ENCODE measurements around the gene MPDU1.
A peak's percentile ranks its signal among the peaks of the same experiment; 100 is the strongest.
"Not testable (repeated sequence)": the region's sequence is repeated elsewhere in the genome, so short reads cannot be mapped to it uniquely, and the experiment has no call there.

MPDU1 gene

DNA sequence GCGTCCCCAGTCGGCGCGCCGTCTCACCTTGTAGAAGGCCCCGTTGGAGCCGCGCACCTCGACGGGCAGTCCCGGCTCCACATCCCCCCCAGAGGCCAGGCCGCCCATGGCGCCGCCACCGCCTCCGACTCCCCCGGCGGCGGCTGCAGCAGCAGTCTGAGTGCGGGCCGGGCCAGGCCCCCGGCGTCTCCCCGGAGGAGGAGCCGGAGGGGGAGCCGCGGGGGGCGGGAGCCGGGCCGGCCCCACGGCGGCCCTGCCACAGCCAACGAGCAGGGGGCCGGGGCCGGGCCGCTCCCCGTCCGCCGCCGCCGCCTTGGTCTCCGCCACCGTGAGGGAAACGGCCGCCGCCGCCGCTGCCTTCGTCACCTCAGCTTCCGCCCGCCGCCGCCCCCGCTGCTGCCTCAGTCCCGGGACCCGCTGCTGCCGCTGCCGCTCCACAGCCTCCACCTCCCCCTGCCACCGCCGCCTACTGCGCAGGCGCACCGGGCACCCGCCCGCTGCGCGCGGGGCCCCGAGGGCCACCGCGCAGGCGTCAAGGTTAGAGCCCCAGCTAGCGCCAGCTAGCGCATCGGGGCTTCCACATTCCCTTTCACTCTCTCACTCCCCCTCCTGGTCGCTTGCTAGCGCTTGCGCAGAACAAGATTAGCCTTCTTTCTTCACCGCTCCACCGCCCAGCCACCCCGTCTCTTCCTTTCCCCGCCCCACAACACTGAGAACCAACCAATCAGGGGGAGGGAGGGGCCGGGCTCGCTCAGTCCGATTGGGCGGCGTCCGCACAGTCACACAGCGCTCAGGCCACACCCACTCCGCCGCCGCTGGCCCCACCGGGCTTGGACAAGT lies 31.0 kb downstream of the MPDU1 start, which contains the start of gene FXR2:
FXR2 (minus strand) TSS at position 473 of the 840 bp plus-strand sequence; CDS start at position 108, 365 bp downstream.
- DNase-seq: peak; percentile 94 to 100 (median 99)

DNA sequence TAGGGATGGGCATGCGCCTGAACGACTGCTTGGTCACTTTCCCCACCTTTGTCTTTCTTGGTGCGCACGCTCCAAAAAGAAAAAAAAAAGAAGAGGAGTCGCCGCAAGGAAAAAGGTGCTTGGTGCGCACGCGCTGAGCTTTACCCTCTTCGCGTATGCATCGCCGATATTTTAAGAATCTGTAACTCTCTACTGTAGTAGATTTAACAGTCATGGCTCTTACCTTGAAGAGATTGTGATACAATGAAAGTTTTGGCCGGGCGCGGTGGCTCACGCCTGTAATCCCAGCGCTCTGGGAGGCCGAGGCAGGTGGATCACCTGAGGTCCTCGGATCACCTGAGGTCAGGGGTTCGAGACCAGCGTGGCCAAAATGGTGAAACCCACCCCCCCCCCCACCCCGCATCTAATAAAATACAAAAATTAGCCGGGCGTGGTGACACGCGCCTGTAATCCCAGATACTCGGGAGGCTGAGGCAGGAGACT lies 31.7 kb downstream of the MPDU1 start:
- DNase-seq: no peak

DNA sequence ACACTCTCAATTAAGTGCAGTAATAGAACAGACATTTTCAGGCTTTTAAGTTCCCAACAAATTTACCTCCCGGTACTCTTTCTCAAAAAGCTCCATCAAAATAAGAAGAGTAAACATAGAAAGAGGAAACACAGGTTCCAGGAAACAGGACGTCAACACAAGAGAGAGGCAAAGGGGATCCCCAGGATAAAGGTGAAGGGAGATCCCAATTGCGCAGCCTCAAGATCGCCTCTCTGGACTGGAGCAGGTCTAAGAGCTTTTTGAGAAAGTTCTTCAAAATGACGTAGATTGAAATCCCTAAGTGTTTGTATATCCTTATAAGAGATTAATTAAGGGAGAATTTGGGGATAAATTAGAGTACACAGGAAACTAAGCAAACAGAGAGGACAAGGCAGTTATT lies 35.0 kb downstream of the MPDU1 start:
- no peak for DNase-seq

DNA sequence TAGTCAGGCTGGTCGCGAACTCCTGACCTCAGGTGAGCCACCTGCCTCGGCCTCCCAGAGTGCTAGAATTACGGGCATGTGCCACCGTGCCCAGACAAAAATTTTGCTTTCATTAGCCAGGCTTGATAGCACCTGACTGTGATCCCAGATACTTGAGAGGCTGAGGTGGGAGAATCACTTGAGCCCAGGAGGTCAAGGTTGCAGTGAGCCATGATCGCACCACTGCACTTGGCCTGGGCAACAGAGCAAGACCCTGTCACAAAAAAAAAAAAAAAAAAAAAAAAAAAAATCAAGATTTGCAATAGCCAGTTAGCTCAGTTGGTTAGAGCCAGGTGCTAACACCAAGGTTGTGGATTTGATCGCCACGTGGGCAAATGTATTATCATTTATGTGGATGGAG lies 37.2 kb downstream of the MPDU1 start:
- no peak for DNase-seq

DNA sequence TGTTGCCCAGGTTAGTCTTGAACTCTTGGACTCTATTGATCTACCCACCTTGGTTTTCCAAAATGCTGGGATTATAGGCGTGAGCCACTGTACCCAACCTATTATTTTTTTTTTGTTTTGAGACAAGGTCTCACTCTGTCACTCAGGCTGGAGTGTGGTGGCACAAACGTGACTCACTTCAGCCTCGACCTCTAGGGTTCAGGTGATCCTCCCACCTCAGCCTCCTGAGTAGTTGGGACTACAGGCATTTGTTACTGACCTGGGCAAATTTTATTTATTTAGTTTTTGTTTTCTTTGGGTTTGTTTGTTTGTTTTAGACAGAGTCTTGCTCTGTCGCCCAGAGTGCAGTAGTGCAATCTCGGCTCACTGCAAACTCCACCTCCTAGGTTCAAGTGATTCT lies 40.0 kb downstream of the MPDU1 start:
- no peak for DNase-seq

DNA sequence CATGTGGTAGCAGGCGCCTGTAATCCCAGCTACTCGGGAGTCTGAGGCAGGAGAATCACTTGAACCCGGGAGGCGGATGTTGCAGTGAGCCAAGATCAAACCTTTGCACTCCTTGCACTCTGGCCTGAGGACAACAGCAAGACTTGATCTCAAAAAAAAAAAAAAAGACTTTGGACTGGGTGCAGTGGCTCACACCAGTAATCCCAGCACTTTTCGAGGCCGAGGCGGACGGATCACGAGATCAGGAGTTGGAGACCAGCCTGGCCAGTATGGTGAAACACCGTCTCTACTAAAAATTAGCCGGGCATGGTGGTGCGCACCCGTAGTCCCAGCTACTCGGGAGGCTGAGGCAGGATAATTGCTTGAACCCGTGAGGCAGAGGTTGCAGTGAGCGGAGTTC lies 42.1 kb downstream of the MPDU1 start:
- not testable (repeated sequence) for DNase-seq

DNA sequence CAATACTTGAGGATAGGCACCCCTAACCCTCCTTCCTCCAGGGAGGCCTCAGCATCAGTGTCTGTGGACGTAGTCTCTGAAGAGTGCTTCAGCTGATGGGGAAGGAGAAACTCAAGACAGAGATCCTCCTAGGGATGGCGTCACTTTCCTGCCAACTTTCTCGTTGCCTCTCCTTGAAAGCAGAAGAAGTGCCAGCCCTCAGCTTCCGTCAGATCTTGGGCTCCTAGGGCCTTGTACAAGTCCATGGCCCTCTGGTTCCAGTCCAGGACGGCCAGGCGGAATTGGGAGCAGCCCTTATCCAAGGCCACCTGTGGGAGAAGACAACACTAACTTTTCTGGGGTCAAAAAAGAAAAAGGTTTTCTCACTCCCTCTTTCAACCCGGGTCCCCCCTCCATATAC lies 42.7 kb downstream of the MPDU1 start:
- DNase-seq: peak in 3 of 14 donors; percentile 10 to 22 (median 17)

DNA sequence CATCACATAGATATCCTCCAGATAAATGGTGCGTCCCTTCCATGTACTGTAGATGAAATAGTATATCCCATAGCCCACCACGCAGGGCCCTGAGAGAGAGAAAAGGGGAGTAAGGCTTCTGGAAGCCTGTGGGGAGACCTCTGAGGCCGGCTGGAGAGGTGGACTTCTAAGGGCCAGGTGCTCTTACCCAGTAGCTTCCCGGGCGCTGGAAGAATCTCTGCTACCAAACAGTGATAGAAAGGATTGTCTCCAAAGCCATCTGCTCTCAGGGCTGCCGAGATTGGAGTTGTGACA lies 43.3 kb downstream of the MPDU1 start:
- peak in 1 of 14 donors; percentile 61 for DNase-seq

DNA sequence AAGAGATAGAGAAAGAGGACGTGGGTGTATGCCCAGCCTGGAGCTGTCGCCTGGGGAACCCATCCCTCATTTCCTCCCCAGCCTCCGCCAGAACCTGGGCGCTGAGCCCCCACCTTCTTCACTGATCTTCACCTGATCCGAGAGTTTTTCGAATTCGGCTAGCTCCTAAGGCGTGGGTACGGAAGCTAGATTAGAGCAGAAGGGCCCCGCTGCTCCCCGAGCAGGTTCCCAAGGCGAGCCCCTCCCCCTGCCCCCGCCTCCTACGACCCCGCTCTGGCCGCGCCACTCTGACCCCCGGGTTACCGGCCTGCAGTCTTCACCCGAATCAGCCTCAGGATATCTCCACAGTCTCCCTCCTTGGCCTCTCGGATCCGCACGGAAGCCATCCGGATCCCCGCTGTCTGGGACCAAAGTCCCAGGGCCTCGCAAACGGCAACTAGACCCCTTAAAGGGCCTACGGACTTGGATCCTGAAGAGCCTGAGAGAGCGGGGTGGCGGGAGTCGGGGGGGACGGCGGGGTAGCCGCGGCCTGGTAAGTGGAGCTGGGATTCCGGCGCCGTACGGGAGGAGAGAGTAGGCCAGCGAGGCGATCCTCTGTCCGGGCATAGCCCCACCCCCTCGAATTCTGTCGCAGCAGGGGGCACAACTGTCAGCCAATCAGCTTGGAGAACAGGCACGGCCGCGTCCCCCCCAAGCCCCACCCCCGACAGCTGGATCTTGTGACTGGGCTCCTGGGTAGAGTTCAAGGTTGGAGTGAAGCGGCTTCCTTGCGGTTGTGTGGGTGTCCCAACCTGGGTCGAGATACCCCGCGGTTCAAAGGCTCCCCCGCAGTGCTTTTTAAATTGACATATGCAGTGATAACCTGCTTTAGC lies 43.8 kb downstream of the MPDU1 start, which contains the start of gene SAT2:
SAT2 (minus strand) TSS at position 572 of the 872 bp plus-strand sequence; CDS start at position 386, 186 bp downstream.
- peak; percentile 66 to 93 (median 89) for DNase-seq

DNA sequence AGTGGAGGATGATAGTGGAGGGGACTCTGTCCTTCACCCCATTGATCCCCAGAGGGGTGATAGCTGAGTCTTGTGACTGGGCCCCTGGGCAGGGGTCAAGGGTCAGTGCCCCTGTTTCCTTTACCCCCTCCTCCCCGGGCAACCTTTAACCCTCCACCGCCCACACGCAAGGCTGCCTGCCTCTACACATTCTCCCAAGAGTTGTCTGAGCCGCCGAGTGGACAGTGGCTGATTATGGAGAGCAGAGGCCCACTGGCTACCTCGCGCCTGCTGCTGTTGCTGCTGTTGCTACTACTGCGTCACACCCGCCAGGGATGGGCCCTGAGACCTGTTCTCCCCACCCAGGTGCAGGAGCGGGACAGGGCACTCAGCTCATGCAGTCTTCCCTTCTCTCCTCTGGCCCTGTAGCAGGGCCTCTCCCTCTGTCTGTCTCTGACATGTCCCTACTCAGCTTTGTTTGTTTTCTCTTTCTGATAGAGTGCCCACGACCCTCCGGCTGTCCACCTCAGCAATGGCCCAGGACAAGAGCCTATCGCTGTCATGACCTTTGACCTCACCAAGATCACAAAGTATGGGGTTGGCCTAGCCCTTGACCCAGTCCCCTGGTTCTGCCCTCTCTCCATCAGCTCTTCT lies 46.4 kb downstream of the MPDU1 start, which contains the start of gene SHBG:
SHBG (plus strand) TSS at position 197 of the 633 bp plus-strand sequence; CDS start at position 235, 38 bp downstream.
- no peak for DNase-seq

DNA sequence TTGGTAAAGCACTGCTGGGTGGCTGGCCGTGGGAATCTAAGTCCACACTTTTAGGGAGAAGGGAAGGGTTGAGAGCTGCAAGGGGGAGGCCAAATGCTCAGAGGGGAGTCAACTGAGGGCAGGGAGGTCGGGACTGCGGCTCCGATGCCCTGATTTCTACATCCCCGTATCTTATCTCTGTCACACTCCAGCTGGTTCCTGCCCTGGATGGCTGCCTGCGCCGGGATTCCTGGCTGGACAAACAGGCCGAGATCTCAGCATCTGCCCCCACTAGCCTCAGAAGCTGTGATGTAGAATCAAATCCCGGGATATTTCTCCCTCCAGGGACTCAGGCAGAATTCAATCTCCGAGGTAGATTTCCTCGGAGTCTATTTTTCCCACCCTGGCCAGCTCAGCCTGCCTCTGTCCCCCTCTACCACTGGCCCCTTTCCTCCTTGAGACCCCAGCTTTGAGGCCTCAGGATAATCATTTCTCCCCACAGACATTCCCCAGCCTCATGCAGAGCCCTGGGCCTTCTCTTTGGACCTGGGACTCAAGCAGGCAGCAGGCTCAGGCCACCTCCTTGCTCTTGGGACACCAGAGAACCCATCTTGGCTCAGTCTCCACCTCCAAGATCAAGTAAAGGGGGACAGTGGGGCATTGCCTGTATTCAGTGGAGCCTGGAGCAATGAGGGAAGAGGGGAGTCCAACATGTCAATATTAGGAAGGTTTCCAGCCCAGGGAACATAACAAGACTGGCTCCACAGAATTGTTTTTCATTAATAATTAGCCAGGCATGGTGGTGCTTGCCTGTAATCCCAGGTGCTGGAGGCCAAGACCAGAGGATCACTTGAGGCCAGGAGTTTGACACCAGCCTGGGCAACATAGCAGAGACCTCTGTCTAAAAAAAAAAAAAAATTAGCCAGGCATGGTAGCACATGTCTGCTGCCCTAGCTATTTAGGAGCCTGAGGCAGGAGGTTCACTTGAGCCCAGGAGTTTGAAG lies 48.0 kb downstream of the MPDU1 start:
- DNase-seq: no peak

DNA sequence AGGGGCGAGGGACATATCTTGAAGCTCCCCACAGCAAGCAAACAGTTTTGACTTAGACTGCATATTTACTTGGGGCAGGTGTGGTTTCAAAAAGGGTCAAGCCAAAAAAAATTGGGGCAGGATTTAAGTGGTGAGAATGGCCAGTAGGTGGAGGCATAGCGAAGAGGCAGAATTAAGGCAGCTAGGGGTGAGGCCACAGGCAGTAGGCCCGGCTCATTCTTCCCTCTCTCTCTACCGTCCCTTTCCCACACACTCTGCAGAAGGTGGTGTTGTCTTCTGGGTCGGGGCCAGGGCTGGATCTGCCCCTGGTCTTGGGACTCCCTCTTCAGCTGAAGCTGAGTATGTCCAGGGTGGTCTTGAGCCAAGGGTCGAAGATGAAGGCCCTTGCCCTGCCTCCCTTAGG lies 48.8 kb downstream of the MPDU1 start:
- peak in 1 of 14 donors; percentile 11 for DNase-seq

DNA sequence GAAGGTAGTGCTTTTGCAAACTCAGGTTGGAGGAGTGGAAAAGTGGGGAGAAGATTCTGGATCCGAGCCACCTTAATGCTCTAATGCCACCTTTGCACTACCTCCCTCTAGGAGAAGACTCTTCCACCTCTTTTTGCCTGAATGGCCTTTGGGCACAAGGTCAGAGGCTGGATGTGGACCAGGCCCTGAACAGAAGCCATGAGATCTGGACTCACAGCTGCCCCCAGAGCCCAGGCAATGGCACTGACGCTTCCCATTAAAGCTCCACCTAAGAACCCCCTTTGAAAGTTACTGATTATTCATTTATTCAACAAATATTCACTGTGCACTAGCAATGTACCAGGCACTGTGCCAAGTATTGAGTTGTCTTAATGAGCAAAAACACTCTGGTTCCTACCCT lies 49.4 kb downstream of the MPDU1 start:
- DNase-seq: no peak

DNA sequence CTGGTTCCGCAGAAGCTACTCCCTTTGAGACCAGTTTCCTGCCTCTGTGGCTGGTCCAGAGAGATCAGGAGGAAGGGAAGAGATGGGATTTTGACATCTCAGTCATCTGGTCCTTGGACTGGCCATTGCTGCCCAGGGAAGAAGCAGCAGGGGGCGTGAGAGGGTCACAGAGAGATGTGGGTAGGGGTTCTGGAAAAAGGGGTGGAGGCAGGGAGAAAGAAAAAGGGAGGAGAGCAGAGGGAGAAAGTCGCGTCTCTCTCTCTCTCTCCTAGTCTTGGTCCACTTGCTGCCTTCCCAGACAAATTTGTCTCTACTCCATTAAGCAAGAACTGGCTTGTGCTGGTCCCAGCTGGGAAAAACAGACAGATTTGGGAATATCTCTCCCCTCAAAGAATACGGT lies 50.7 kb downstream of the MPDU1 start:
- peak in 5 of 14 donors; percentile 22 to 56 (median 52) for DNase-seq

DNA sequence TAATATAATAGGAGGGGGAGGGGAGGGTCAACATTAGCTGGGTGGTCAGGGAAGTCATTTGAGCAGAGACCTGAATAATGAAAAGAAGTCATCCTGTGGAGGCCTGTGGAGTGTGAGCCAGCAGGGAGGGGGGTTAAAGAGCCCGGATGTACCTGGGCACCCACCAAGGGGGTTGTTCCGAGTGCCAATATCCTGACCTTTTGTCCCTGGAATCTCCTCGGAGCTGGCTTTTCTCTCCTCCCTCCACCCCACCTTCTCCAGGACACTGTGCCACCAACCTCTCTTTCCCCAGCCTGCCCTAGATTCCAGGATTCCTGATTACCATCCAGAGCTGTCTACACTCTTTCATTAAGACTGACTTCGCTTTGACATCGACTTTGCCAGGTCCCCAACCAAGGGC lies 52.5 kb downstream of the MPDU1 start:
- peak in 1 of 14 donors; percentile 32 for DNase-seq
